BLaER1 (cell line): ENCODE results near the gene NUP188.

Experiments used
- H3K27ac ChIP-seq: shearing (Covaris generic); formaldehyde crosslinking; 2 replicates; pipeline ENCODE4 v1.8.1; 2022
- H3K27me3 ChIP-seq: shearing (Covaris generic); formaldehyde crosslinking; 2 replicates; pipeline ENCODE4 v1.8.1; 2022
- H3K36me3 ChIP-seq: shearing (Covaris generic); formaldehyde crosslinking; 2 replicates; pipeline ENCODE4 v1.8.1; 2022
- H3K4me1 ChIP-seq: shearing (Covaris generic); formaldehyde crosslinking; 2 replicates; pipeline ENCODE4 v1.8.1; 2022
- H3K4me2 ChIP-seq: shearing (Covaris generic); formaldehyde crosslinking; 2 replicates; pipeline ENCODE4 v1.8.1; 2022
- H3K4me3 ChIP-seq: shearing (Covaris generic); formaldehyde crosslinking; 2 replicates; pipeline ENCODE4 v1.8.1; 2022
- H3K9ac ChIP-seq: shearing (Covaris generic); formaldehyde crosslinking; 2 replicates; pipeline ENCODE4 v1.8.1; 2022
- H3K9me3 ChIP-seq: shearing (Covaris generic); formaldehyde crosslinking; 2 replicates; pipeline ENCODE4 v1.8.1; 2022
- H4K20me1 ChIP-seq: shearing (Covaris generic); formaldehyde crosslinking; 2 replicates; pipeline ENCODE4 v1.8.1; 2022
- Cebpa-rat ChIP-seq: shearing (Covaris generic); IDR thresholded peaks from 2 replicates; pipeline ENCODE4 v1.8.1; 2022

The NUP188 gene

GRCh38 chr9:128913995-128914772 lies 33.3 kb upstream of the NUP188 start:
- TF ChIP-seq Cebpa-rat: no peak
- no peaks in the 10 kb centered on the region for H3K9me3 ChIP-seq
- no peak overlapping the region for H3K9ac ChIP-seq
- H3K4me1 ChIP-seq: peaks cover 43% of the 10 kb centered on the region
- H3K27ac ChIP-seq: no peak overlapping the region
- H3K36me3 ChIP-seq: peaks cover 90% of the 10 kb centered on the region
- peaks cover 43% of the 10 kb centered on the region for H4K20me1 ChIP-seq
- no peak overlapping the region for H3K4me3 ChIP-seq
- no peak overlapping the region for H3K4me2 ChIP-seq
- H3K27me3 ChIP-seq: no peaks in the 10 kb centered on the region

- H4K20me1 ChIP-seq: peaks cover 23% of the 10 kb centered on the region
- no peak overlapping the region for H3K4me3 ChIP-seq
- no peaks in the 10 kb centered on the region for H3K9me3 ChIP-seq
- TF ChIP-seq Cebpa-rat: no peak
- peaks cover 48% of the 10 kb centered on the region for H3K4me1 ChIP-seq
- no peaks in the 10 kb centered on the region for H3K27me3 ChIP-seq
- peaks cover 69% of the 10 kb centered on the region for H3K36me3 ChIP-seq
- H3K9ac ChIP-seq: no peak overlapping the region
- peak overlapping the region; percentile 66 for H3K27ac ChIP-seq
- no peak overlapping the region for H3K4me2 ChIP-seq
These were observed 31.3 kb upstream of the NUP188 start for GRCh38 chr9:128916204-128916603.

- peak overlapping the region; percentile 66; the same call in 1 of the 2 replicates for H3K27ac ChIP-seq
These were observed 30.8 kb upstream of the NUP188 start for GRCh38 chr9:128916745-128917144.

GRCh38 chr9:128917151-128917849 lies 30.2 kb upstream of the NUP188 start:
- no peak for TF ChIP-seq Cebpa-rat
- Histone ChIP-seq H3K4me3 (no peak overlapping the region), H3K9ac (no peak overlapping the region), H3K27me3 (no peaks in the 10 kb centered on the region), H3K27ac (peak overlapping the region; percentile 66; the same call in 1 of the 2 replicates), H3K9me3 (no peaks in the 10 kb centered on the region), H4K20me1 (peaks cover 12% of the 10 kb centered on the region; the same call in 1 of the 2 replicates), H3K36me3 (peaks cover 59% of the 10 kb centered on the region), H3K4me2 (no peak overlapping the region), H3K4me1 (peaks cover 48% of the 10 kb centered on the region)

More at GRCh38 chr9:128916745-128917144, 30.8 kb upstream of the NUP188 start:
- no peak overlapping the region for H3K9ac ChIP-seq
- no peak overlapping the region for H3K4me2 ChIP-seq
- no peak for TF ChIP-seq Cebpa-rat
- H4K20me1 ChIP-seq: peaks cover 17% of the 10 kb centered on the region
- H3K4me3 ChIP-seq: no peak overlapping the region
- no peaks in the 10 kb centered on the region for H3K27me3 ChIP-seq
- peaks cover 64% of the 10 kb centered on the region for H3K36me3 ChIP-seq
- peaks cover 48% of the 10 kb centered on the region for H3K4me1 ChIP-seq
- H3K9me3 ChIP-seq: no peaks in the 10 kb centered on the region

GRCh38 chr9:128918921-128919320 lies 28.6 kb upstream of the NUP188 start:
- Histone ChIP-seq H3K4me2 (peak overlapping the region; percentile 72), H3K4me3 (no peak overlapping the region), H3K9me3 (no peaks in the 10 kb centered on the region), H4K20me1 (no peaks in the 10 kb centered on the region), H3K9ac (peak overlapping the region; percentile 63), H3K4me1 (peaks cover 59% of the 10 kb centered on the region), H3K27me3 (no peaks in the 10 kb centered on the region), H3K27ac (peak overlapping the region; percentile 87), H3K36me3 (peaks cover 42% of the 10 kb centered on the region)
- TF ChIP-seq Cebpa-rat: no peak

GRCh38 chr9:128919402-128920089 lies 28.0 kb upstream of the NUP188 start:
- peak overlapping the region; percentile 97 for H3K4me2 ChIP-seq

GRCh38 chr9:128920381-128921058 lies 27.0 kb upstream of the NUP188 start, which contains the start of gene PHYHD1:
Gene PHYHD1 (plus strand): TSS chr9:128920982. CDS start chr9:128922324, 1,342 bp downstream.
- Histone ChIP-seq H3K9ac (peak within 1 kb of the TSS; percentile 96), H3K36me3 (peaks cover 27% of the 10 kb centered on the region), H3K27me3 (no peaks in the 10 kb centered on the region), H3K27ac (peak within 1 kb of the TSS; percentile 98), H4K20me1 (no peaks in the 10 kb centered on the region), H3K4me3 (peak within 1 kb of the TSS; percentile 71), H3K4me2 (peak within 1 kb of the TSS; percentile 97), H3K4me1 (peaks cover 59% of the 10 kb centered on the region), H3K9me3 (no peaks in the 10 kb centered on the region)
- peak; percentile 82 for TF ChIP-seq Cebpa-rat

More at GRCh38 chr9:128919402-128920089, 28.0 kb upstream of the NUP188 start:
- Histone ChIP-seq H3K9me3 (no peaks in the 10 kb centered on the region), H3K36me3 (peaks cover 36% of the 10 kb centered on the region), H3K4me3 (no peak overlapping the region), H3K4me1 (peaks cover 59% of the 10 kb centered on the region), H3K9ac (peak overlapping the region; percentile 63), H3K27ac (peak overlapping the region; percentile 98), H4K20me1 (no peaks in the 10 kb centered on the region), H3K27me3 (no peaks in the 10 kb centered on the region)
- no peak for TF ChIP-seq Cebpa-rat

GRCh38 chr9:128921881-128922763 lies 25.4 kb upstream of the NUP188 start:
- Histone ChIP-seq H3K9ac (peak overlapping the region; percentile 96), H3K4me1 (peaks cover 59% of the 10 kb centered on the region), H4K20me1 (no peaks in the 10 kb centered on the region), H3K36me3 (peaks cover 14% of the 10 kb centered on the region), H3K9me3 (no peaks in the 10 kb centered on the region), H3K27me3 (no peaks in the 10 kb centered on the region), H3K4me2 (peak overlapping the region; percentile 97), H3K27ac (peak overlapping the region; percentile 98), H3K4me3 (peak overlapping the region; percentile 71)
- TF ChIP-seq Cebpa-rat: no peak
